Ecto neural progenitor cell (in vitro differentiated cells): Measurements from ENCODE around the gene BRAF.
"Not testable (repeated sequence)": the region's sequence is repeated elsewhere in the genome, so short reads cannot be mapped to it uniquely, and the experiment has no call there.

Experiments
- DNase-seq: peaks from one replicate; pipeline ENCODE4 v3.0.0-alpha.2; 2018; ENCODE audit warnings: low spot score

BRAF gene

DNA sequence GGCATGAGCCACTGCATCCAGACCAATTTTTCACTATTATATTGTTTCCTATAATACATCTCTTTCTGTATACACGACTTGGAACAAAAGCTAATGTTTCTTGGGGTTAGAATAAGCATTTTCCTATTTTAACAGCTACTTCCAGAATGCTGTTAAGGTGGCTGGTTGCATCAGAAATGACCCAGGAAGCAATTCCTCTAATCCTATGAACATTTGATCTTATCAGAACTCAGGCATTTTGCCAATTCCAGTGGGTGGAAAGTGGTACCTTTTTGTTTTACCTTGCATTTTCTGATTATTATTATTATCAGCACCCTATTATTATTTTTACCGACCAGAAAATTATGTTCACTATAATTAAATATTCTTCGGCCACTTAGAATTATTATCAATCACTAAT lies 154.9 kb downstream of the BRAF start:
- no peak for DNase-seq

DNA sequence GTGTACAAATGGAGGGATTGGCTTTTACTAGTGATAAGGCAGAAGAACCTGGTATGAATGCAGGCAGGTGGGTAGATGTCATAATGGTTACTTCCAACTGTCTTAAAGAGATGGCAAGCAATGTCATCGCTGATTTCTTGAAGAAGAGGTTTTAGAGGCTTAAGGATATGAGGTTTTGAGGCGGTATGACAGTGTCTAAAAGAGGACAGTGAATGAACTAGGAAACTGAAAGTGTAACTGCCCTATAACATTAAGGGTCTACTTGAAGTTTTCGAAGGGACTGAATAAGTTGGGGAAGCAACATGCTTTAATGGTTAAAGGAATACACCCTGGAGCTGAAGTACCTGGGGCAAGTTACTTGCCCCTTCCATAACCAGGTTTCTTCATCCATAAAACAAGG lies 157.3 kb downstream of the BRAF start:
- no peak for DNase-seq

DNA sequence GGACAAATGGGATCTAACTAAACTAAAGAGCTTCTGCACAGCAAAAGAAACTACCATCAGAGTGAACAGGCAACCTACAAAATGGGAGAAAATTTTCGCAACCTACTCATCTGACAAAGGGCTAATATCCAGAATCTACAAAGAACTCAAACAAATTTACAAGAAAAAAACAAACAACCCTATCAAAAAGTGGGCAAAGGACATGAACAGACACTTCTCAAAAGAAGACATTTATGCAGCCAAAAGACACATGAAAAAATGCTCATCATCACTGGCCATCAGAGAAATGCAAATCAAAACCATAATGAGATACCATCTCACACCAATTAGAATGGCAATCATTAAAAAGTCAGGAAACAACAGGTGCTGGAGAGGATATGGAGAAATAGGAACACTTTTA lies 159.3 kb downstream of the BRAF start:
- not testable (repeated sequence) for DNase-seq

DNA sequence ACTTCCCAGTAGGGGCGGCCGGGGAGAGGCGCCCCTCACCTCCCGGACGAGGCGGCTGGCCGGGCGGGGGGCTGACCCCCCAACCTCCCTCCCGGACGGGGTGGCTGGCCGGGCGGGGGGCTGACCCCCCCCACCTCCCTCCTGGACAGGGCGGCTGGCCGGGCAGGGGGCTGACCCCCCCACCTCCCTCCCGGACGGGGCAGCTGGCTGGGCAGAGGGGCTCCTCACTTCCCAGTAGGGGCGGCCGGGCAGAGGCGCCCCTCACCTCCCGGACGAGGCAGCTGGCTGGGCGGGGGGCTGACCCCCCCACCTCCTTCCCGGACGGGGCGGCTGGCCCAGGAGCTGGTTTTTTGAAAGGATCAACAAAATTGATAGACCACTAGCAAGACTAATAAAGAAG lies 161.6 kb downstream of the BRAF start:
- DNase-seq, result not testable (repeated sequence)

DNA sequence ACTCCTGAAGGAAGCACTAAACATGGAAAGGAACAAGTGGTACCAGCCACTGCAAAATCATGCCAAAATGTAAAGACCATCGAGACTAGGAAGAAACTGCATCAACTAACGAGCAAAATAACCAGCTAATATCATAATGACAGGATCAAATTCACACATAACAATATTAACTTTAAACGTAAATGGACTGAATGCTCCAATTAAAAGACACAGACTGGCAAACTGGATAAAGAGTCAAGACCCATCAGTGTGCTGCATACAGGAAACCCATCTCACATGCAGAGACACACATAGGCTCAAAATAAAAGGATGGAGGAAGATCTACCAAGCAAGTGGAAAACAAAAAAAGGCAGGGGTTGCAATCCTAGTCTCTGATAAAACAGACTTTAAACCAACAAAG lies 163.4 kb downstream of the BRAF start:
- not testable (repeated sequence) for DNase-seq

DNA sequence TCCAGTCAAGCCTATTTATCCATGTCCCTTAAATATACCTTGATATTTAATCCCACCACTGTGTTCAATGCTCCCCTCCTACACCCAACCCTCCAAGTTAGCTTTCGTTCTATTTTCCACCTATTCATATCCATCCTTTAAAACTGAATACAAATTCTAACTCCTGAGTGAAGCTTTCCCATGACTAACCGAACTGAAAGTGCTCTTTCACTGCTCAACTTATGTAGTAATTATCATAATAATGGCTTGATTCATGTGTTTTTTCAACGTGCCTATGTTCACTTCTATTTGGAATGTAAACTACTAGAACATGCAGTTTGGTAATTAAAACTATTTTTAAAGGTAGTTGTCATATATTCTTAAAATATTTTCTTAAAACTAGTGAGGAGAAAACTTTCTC lies 170.2 kb downstream of the BRAF start:
- DNase-seq, result no peak

DNA sequence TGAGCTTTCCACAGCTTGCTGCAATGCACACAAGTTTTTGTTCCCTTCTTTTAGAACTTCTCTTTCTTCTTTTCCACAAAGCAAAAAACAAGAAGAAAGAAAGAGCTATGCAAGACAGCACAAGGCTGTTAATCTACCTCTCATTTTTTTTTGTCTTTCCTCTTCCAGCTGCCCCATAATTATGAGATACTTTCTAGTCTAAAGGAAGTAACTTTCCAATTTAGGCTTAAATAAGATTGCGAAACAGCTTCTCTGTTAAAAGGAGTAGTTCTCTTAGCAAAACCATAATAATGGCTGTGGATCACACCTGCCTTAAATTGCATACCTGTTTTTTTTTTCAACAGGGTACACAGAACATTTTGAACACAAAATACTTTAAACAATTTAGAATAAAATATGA lies 172.2 kb downstream of the BRAF start:
- DNase-seq, result no peak

DNA sequence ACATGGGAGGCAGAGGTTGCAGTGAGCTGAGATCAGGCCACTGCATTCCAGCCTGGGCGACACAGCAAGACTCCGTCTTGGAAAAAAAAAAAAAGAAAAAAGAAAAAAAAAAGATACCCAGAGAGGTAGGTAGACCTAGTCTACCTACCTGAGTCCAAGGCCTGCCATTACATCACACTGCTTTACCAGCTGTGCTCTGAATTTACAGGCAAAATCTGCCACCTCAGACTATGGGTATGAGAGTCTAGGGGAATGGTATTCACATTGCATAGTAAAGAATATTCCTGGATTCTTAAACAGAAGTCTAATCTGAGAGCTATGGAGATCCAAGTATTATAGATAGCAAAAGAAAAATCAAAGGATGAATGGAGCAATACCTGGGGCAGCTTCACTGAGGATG lies 178.0 kb downstream of the BRAF start:
- DNase-seq, result no peak

DNA sequence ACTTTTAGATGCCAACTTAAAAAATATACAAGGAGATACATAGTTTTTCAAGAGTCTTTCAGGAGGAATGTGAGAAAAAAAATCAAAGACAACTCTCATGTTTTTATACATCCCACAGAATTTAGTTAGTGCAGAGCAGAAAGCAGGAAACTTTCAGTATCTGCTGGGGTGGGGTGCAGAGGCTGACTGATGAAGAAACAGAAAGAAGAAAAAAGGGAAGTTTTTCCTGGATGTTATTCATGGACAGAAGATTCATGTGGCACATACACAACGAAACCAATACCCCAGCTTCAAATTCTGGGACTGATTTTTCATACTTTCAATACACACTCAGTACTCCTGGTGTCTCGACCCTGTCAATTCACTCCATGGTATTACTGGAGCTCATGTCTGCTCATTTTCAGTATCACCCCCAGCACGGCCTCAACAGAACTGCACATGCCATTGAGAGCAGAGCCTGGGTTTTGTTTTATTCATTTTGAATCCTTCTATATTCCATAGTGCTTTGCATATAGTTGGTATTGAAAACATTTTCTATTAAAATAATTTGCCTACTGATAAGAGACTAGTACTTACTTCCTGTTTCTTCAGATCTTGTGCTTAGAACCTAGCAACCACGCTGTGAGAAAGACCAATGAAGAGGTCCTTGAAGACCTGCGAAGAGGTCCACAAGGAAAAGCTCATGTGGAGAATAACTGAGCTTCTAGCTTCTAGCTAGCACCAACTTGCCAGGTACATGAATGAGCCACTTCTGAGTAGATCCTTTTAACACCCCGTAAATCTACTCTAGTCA lies 179.3 kb downstream of the BRAF start:
- DNase-seq, result no peak

DNA sequence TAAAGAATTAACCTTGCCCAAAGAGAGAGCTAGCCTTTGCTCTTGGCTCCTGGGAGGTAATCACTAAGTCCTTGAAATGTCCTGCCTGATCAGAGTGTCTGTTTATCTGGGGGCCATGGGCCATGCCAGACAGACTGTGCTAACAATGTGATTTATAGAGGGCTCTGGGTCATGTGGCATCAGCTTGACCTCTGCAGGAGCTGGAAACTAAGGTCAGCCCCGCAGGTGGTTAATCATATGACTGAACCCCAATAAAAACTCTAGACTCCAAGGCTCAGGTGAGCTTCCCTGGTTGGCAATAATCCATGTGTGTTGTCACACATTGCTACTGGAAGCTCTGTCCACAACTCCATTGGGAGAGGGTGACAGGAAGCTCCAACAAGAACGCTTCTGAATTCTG lies 180.7 kb downstream of the BRAF start:
- no peak for DNase-seq

DNA sequence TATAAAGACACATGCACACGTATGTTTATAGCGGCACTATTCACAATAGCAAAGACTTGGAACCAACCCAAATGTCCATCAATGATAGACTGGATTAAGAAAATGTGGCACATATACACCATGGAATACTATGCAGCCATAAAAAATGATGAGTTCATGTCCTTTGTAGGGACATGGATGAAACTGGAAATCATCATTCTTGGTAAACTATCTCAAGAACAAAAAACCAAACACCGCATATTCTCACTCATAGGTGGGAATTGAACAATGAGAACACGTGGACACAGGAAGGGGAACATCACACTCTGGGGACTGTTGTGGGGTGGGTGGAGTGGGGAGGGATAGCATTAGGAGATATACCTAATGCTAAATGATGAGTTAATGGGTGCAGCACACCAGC lies 181.5 kb downstream of the BRAF start:
- not testable (repeated sequence) for DNase-seq

DNA sequence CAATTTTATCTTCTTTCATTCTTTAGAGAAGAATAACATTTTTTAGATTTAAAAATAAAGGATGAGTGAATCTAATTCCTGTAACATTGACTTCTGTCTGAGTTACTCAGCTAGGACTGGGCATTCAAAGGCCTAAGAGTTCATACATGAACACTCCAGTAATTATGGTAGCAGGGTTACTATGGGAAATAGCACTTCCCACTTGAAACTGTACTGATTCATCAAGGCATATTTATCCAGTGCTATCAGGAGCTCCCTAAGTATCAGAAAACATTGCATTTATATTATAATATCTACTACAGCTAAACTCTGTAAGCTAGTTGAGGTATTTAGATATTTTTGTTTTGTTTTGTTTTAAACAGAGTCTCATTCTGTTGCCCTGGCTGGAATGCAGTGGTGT lies 186.4 kb downstream of the BRAF start:
- no peak for DNase-seq

DNA sequence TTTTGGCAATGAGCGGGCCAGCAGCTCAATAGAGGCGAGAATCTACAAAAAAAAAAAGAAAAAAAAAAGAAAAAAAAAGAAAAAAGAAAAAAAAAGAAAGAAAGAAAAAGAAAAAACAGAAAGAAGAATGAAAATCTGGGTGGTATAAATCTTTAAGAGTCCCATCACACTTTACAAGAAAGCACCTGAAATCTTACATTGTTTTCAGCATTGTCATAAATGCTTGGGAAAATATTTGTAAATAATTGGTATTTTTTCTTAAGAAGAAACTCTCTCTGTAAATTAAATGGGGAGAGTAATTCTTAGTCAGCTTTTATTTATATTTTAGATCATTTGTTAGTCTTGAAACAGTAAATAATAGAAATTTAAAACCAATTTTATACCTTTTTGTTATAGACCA lies 190.0 kb downstream of the BRAF start:
- no peak for DNase-seq

DNA sequence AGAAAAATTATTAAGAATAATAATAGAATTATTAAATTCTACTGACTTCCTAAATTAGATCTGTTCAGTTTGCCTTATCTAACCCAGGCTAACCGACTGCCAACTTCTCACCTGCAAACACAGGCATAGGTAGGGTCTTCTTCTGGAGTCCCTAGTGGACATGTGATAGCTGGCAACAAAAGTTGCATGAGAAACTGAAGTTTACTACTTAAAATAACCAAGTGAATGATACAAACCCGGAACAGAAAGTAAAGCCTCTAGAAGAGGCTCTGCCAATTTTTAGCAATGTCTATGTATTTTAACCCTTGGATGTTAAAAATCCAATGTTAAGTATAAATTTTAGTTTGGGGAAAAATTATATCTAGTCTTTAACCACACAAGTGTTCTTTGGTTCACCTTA lies 190.6 kb downstream of the BRAF start:
- no peak for DNase-seq

DNA sequence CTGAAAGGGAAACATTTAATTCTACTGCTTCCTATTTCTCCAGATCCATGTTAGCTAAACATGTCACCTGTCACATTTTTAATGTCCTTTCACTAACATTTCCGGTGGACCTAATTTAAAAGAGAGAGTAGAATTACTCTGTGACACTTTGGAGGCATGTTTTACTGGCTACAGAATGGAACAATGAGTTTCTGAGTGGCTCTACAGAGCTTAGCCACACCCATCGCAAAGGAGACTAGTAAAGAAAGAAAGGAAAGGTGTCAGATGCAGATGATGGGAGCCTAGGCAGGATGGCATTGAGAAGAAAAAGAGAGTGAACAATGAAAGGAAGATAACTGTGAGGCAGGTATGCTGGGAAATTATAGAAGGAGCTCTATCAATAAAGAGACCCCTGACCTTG lies 192.3 kb downstream of the BRAF start:
- no peak for DNase-seq

DNA sequence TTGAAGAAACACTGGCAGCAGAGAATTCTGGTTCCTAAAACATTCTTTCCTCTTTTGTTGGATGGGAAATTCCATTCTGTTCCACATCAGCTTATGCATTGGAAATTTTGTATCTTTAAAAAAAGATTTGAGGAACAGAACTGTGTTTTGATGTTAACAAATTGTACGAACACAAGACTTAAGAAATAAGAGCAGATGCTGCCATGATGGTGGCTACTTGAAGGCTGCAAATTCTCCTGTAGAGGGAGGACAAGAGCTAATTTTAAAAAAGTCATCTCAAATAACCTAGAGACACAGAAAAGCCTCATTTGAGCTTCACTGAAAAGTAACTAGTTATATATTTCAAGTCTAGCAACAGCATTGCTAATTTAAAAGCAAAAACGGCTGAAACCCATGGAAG lies 198.4 kb downstream of the BRAF start:
- no peak for DNase-seq

DNA sequence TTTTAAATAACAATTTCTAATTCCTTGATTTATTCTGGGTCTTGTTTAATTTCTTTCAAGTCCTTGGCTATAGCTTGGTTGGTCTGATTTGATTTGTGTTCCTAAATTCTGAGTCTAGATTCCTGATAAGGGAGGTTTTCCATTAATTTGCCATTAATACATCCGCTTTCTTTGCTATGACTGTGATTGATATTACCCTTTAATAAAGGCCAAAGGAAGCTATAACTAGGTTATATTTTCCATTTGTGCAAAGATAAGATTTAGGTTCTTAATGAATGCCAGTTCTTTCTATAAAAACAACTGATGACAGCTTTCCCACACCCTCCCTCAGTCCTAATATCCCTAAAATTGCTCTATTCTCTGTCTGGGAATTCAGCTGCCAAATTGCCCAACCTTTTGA lies 200.0 kb downstream of the BRAF start:
- no peak for DNase-seq

DNA sequence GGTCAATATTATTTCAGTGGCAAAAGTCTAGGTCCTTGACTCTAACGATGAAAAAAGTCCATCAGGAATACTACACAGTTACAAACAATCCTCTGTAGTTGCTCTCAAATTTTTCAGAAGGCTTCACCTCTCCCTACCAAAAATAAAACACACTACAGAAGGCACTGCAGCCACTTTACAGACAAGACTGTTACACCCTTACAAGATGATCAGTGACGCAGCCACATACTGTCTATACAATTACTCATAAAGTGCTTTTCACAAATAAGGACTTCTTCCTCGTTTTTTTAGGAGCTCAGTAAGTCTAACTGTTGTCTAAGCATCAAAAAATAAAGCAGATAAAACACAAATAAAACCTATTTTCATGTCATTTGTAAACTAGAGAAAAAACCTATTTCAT lies 201.2 kb downstream of the BRAF start:
- no peak for DNase-seq

DNA sequence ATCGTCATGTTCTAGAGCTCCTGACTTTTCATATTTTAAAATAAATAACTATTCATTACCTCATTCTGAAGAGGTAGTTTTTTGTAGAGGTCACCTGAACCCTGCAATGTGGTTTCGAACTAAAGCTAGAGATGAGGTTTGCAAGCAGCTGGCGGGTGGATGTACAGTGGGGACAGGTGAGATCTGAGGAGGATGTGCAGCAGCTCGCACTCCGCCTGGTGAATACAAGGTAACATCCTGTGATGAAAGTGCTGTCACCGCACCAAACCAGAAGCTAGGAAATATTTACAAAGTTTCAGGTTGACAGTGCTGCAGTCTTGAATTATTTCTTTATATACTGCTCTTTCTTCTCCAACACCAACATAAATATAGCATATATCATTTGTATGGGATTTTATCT lies 201.7 kb downstream of the BRAF start:
- DNase-seq, result no peak

DNA sequence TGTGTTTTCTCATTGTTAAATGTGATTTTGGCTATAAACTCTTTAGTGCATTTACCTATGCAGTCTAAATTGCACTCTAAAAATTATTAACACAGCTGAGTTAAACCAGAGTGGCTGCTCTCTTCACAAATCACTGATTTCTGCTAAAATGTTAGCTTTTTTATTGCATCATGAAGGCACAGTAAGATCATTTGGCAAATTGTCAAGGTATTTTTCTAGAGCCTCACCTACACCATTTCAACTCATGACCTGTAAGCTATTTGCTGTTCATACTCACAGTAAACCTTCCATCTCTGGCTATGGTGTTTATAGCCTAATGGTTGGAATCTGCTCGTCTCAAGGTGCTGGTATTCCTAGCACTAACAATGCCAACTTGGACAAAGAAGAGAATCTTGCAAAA lies 202.5 kb downstream of the BRAF start:
- DNase-seq, result no peak

DNA sequence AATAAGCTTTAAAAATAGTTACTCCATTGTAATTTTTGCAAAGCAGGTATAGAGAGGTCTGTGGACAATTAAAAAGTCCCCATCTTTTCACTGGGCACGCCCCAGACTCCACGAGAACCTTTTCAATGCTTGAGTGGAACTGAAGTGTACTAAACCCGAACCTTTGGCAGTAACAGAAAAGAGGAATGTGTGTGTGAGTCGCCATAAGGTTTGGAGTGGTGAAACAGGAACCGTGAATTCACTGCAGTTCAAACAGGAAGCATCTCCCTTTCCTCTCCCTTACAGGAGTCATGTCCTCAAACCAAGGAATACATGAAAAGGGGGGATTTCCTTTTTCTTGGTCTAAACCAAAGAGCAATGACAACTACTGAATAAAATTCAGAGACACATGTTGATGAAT lies 205.0 kb downstream of the BRAF start:
- no peak for DNase-seq

DNA sequence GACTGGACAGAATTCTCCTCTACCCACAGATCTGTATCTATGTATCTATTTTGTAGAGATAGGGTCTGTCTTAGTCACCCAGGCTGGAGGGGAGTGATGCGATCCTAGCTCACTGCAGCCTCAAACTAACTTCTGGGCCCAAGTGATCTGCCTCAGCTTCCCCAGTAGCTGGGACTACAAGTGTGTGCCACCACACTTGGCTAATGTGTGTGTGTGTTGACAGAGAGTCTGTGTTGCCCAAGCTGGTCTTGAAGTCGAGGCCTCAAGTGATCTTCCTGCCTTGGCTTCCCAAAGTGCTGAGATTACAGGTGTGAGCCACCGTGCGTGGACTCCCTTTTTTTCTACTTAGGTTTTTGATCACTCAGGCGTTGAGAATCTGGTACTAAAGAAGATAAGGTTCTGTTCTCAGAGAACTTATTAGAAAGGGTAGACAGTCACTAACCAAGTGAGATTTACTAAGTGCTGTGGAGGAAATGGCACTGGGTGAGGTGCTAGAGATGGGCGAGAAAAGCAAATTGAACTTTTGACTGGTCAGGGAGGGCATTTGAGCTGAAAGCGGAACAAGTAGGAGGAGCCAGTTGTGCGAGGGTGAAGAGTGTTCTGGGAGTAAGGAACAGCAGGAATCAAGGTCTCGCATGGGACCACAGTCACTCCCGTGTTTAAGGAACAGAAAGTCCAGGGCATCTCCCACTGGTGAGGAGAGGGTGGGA lies 210.2 kb downstream of the BRAF start:
- DNase-seq, result no peak

DNA sequence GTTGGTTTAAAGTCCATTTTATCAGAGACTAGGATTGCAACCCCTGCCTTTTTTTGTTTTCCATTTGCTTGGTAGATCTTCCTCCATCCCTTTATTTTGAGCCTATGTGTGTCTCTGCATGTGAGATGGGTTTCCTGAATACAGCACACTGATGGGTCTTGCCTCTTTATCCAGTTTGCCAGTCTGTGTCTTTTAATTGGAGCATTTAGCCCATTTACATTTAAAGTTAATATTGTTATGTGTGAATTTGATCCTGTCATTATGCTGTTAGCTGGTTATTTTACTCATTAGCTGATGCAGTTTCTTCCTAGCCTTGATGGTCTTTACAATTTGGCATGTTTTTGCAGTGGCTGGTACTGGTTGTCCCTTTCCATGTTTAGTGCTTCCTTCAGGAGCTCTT lies 212.3 kb downstream of the BRAF start:
- DNase-seq, result not testable (repeated sequence)

DNA sequence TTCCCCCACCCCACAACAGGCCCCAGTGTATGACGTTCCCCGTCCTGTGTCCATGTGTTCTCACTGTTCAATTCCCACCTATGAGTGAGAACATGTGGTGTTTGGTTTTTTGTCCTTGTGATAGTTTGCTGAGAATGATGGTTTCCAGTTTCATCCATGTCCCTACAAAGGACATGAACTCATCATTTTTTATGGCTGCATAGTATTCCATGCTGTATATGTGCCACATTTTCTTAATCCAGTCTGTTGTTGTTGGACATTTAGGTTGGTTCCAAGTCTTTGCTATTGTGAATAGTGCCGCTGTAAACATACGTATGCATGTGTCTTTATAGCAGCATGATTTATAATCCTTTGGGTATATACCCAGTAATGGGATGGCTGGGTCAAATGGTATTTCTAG lies 216.0 kb downstream of the BRAF start:
- not testable (repeated sequence) for DNase-seq
